Stimulated activated CD4-positive, alpha-beta T cell treated with anti-CD3 and anti-CD28 coated beads, Interleukin-12 subunit alpha, Interleukin-12 subunit beta, amount 100 ng/mL, for 48 hours (primary cell): ENCODE measurements around the gene MAB21L4.
A peak's percentile ranks its signal among the peaks of the same experiment; 100 is the strongest.

Source experiments
- DNase-seq, 3 donors: peaks; one replicate each; pipeline ENCODE4 v3.0.0-alpha.2; 2020; ENCODE audit warnings: low read depth in 2 of 3, low spot score in 1 of 3

MAB21L4 gene

GRCh38 chr2:240896871-240897692 is 1.1 kb upstream of the MAB21L4 start:
- no peak for DNase-seq

- DNase-seq: no peak
These were observed 438 bp upstream of the MAB21L4 start for GRCh38 chr2:240896394-240896793.

GRCh38 chr2:240894836-240895558 is 959 bp downstream of the MAB21L4 start:
- no peak for DNase-seq

GRCh38 chr2:240894006-240894405 is 1.9 kb downstream of the MAB21L4 start:
- DNase-seq: no peak

- peak in 2 of 3 donors; percentile 40 to 52 for DNase-seq
These were observed 2.6 kb downstream of the MAB21L4 start for GRCh38 chr2:240893363-240893844.

GRCh38 chr2:240892925-240893324 is 3.0 kb downstream of the MAB21L4 start:
- no peak for DNase-seq

GRCh38 chr2:240892356-240892755 is 3.6 kb downstream of the MAB21L4 start:
- DNase-seq: no peak

- DNase-seq: no peak
These were observed 4.2 kb downstream of the MAB21L4 start for GRCh38 chr2:240891492-240892340.

GRCh38 chr2:240890691-240891090 is 5.3 kb downstream of the MAB21L4 start:
- no peak for DNase-seq

- DNase-seq: no peak
These were observed 6.1 kb downstream of the MAB21L4 start for GRCh38 chr2:240889601-240890560.

GRCh38 chr2:240888890-240889573 is 6.9 kb downstream of the MAB21L4 start:
- no peak for DNase-seq

GRCh38 chr2:240888130-240888889 is 7.6 kb downstream of the MAB21L4 start:
- no peak for DNase-seq

- DNase-seq: no peak
These were observed 8.3 kb downstream of the MAB21L4 start for GRCh38 chr2:240887631-240888030.

GRCh38 chr2:240886678-240887609 is 9.0 kb downstream of the MAB21L4 start:
- no peak for DNase-seq

GRCh38 chr2:240886023-240886565 is 9.9 kb downstream of the MAB21L4 start:
- no peak for DNase-seq

GRCh38 chr2:240885566-240885965 is 10.4 kb downstream of the MAB21L4 start:
- no peak for DNase-seq

- no peak for DNase-seq
These were observed 11.2 kb downstream of the MAB21L4 start for GRCh38 chr2:240884745-240885144.

- no peak for DNase-seq
These were observed 11.7 kb downstream of the MAB21L4 start for GRCh38 chr2:240884221-240884620.
